Stimulated activated naive CD4-positive, alpha-beta T cell treated with Interleukin-2 at 50 U/mL for 16 hours (primary cell): ENCODE results near the gene MCF2L2.

ENCODE experiments used
- DNase-seq: peaks from one replicate; lab custom pipeline; 2025; lab: John Stamatoyannopoulos, UW

MCF2L2 gene

GRCh38 chr3:183291497-183292031 lies 136.9 kb downstream of the MCF2L2 start:
- DNase-seq, result no peak

- no peak for DNase-seq
Measured at GRCh38 chr3:183290216-183290615, 138.2 kb downstream of the MCF2L2 start.

- no peak for DNase-seq
Measured at GRCh38 chr3:183288117-183288516, 140.3 kb downstream of the MCF2L2 start.

- DNase-seq, result peak; percentile 14
Measured at GRCh38 chr3:183287301-183287971, 141.0 kb downstream of the MCF2L2 start.

- peak; percentile 95 for DNase-seq
Measured at GRCh38 chr3:183285828-183286457, 142.5 kb downstream of the MCF2L2 start.

GRCh38 chr3:183285318-183285717 lies 143.1 kb downstream of the MCF2L2 start:
- DNase-seq, result no peak

GRCh38 chr3:183284570-183284969 lies 143.8 kb downstream of the MCF2L2 start:
- DNase-seq, result no peak

- no peak for DNase-seq
Measured at GRCh38 chr3:183283886-183284285, 144.5 kb downstream of the MCF2L2 start.

- no peak for DNase-seq
Measured at GRCh38 chr3:183281126-183281797, 147.2 kb downstream of the MCF2L2 start.

GRCh38 chr3:183279371-183279770 lies 149.0 kb downstream of the MCF2L2 start:
- DNase-seq, result no peak

- DNase-seq, result no peak
Measured at GRCh38 chr3:183278479-183279088, 149.8 kb downstream of the MCF2L2 start.

GRCh38 chr3:183277260-183277659 lies 151.2 kb downstream of the MCF2L2 start:
- no peak for DNase-seq

GRCh38 chr3:183275937-183276336 lies 152.5 kb downstream of the MCF2L2 start:
- DNase-seq, result no peak

GRCh38 chr3:183275418-183275817 lies 153.0 kb downstream of the MCF2L2 start:
- no peak for DNase-seq

GRCh38 chr3:183274609-183275008 lies 153.8 kb downstream of the MCF2L2 start:
- no peak for DNase-seq

GRCh38 chr3:183272791-183273190 lies 155.6 kb downstream of the MCF2L2 start:
- no peak for DNase-seq

GRCh38 chr3:183272142-183272541 lies 156.3 kb downstream of the MCF2L2 start:
- no peak for DNase-seq

GRCh38 chr3:183270344-183270743 lies 158.1 kb downstream of the MCF2L2 start:
- DNase-seq, result no peak

GRCh38 chr3:183269345-183269744 lies 159.1 kb downstream of the MCF2L2 start:
- no peak for DNase-seq

- no peak for DNase-seq
Measured at GRCh38 chr3:183268366-183268765, 160.1 kb downstream of the MCF2L2 start.

- DNase-seq, result no peak
Measured at GRCh38 chr3:183267140-183267539, 161.3 kb downstream of the MCF2L2 start.

GRCh38 chr3:183266454-183266853 lies 162.0 kb downstream of the MCF2L2 start:
- DNase-seq, result no peak
